Rectal smooth muscle tissue (tissue), 1 donor: Measurements from ENCODE around the gene ROGDI.
A peak's percentile ranks its signal among the peaks of the same experiment; 100 is the strongest.

ENCODE experiments used
- H3K27ac ChIP-seq: one replicate; pipeline ENCODE4 v1.7.0; 2013; ENCODE audit warnings: low read depth, low read length, inconsistent platforms
- H3K27me3 ChIP-seq: one replicate; pipeline ENCODE4 v1.7.0; 2013; ENCODE audit warnings: low read length; ENCODE audit not compliant: control insufficient read depth, insufficient read depth
- H3K36me3 ChIP-seq: one replicate; pipeline ENCODE4 v1.7.0; 2013; ENCODE audit warnings: low read length; ENCODE audit not compliant: control insufficient read depth, insufficient read depth
- H3K4me1 ChIP-seq: one replicate; pipeline ENCODE4 v1.7.0; 2013; ENCODE audit warnings: low read length; ENCODE audit not compliant: control insufficient read depth, insufficient read depth
- H3K4me3 ChIP-seq: one replicate; pipeline ENCODE4 v1.7.0; 2013; ENCODE audit warnings: low read length
- H3K9ac ChIP-seq: one replicate; pipeline ENCODE4 v1.7.0; 2013; ENCODE audit warnings: low read length

The ROGDI gene

GRCh38 chr16:4801962-4802658 is at the start of gene ROGDI:
Gene ROGDI, minus strand, starts transcription at chr16:4802633. Its CDS starts 62 bp downstream, at chr16:4802571.
- Histone ChIP-seq H3K27ac (peak within 1 kb of the TSS; percentile 87), H3K4me3 (peak within 1 kb of the TSS; percentile 74), H3K4me1 (peaks cover 7% of the 10 kb centered on the region), H3K36me3 (no peaks in the 10 kb centered on the region), H3K27me3 (no peaks in the 10 kb centered on the region), H3K9ac (peak within 1 kb of the TSS; percentile 69)

GRCh38 chr16:4850211-4850610 is 47.8 kb upstream of the ROGDI start:
- Histone ChIP-seq H3K36me3 (peaks cover 3% of the 10 kb centered on the region), H3K9ac (no peak overlapping the region), H3K4me3 (no peak overlapping the region), H3K4me1 (peaks cover 13% of the 10 kb centered on the region), H3K27me3 (no peaks in the 10 kb centered on the region), H3K27ac (no peak overlapping the region)

- H3K4me1 ChIP-seq: peaks cover 13% of the 10 kb centered on the region
Measured at GRCh38 chr16:4847774-4848587, 45.5 kb upstream of the ROGDI start.

GRCh38 chr16:4846901-4847773 is 44.7 kb upstream of the ROGDI start, which contains the start of the genes GLYR1 and UBN1:
Gene GLYR1, minus strand, starts transcription at chr16:4847288. Its CDS starts 23 bp downstream, at chr16:4847265.
Gene UBN1, plus strand, starts transcription at chr16:4847481. Its CDS starts 5,437 bp downstream, at chr16:4852918.
- peak within 1 kb of the TSS; percentile 86 for H3K4me3 ChIP-seq
- peak within 1 kb of the TSS; percentile 83 for H3K9ac ChIP-seq
- no peaks in the 10 kb centered on the region for H3K27me3 ChIP-seq
- H3K27ac ChIP-seq: peak within 1 kb of the TSS; percentile 90
- H3K4me1 ChIP-seq: peaks cover 13% of the 10 kb centered on the region
- H3K36me3 ChIP-seq: peaks cover 14% of the 10 kb centered on the region

More at GRCh38 chr16:4847774-4848587, 45.5 kb upstream of the ROGDI start:
- Histone ChIP-seq H3K9ac (peak overlapping the region; percentile 83), H3K27ac (peak overlapping the region; percentile 90), H3K36me3 (peaks cover 13% of the 10 kb centered on the region), H3K27me3 (no peaks in the 10 kb centered on the region), H3K4me3 (peak overlapping the region; percentile 86)

GRCh38 chr16:4846503-4846900 is 44.1 kb upstream of the ROGDI start:
- peak overlapping the region; percentile 86 for H3K4me3 ChIP-seq
- H3K36me3 ChIP-seq: peaks cover 18% of the 10 kb centered on the region
- peak overlapping the region; percentile 90 for H3K27ac ChIP-seq
- peaks cover 13% of the 10 kb centered on the region for H3K4me1 ChIP-seq
- H3K27me3 ChIP-seq: no peaks in the 10 kb centered on the region
- H3K9ac ChIP-seq: peak overlapping the region; percentile 66

GRCh38 chr16:4840984-4841383 is 38.6 kb upstream of the ROGDI start:
- Histone ChIP-seq H3K36me3 (peaks cover 36% of the 10 kb centered on the region), H3K4me1 (peaks cover 6% of the 10 kb centered on the region), H3K27ac (no peak overlapping the region), H3K9ac (no peak overlapping the region), H3K27me3 (no peaks in the 10 kb centered on the region), H3K4me3 (no peak overlapping the region)

GRCh38 chr16:4839942-4840341 is 37.5 kb upstream of the ROGDI start:
- Histone ChIP-seq H3K4me3 (no peak overlapping the region), H3K36me3 (peaks cover 40% of the 10 kb centered on the region), H3K27ac (no peak overlapping the region), H3K4me1 (no peaks in the 10 kb centered on the region), H3K27me3 (no peaks in the 10 kb centered on the region), H3K9ac (no peak overlapping the region)

GRCh38 chr16:4837733-4838501 is 35.5 kb upstream of the ROGDI start:
- Histone ChIP-seq H3K4me3 (no peak overlapping the region), H3K27ac (no peak overlapping the region), H3K4me1 (no peaks in the 10 kb centered on the region), H3K36me3 (peaks cover 32% of the 10 kb centered on the region), H3K27me3 (no peaks in the 10 kb centered on the region), H3K9ac (no peak overlapping the region)

- no peaks in the 10 kb centered on the region for H3K27me3 ChIP-seq
- no peak overlapping the region for H3K9ac ChIP-seq
- H3K27ac ChIP-seq: no peak overlapping the region
- peaks cover 37% of the 10 kb centered on the region for H3K36me3 ChIP-seq
- H3K4me3 ChIP-seq: no peak overlapping the region
- no peaks in the 10 kb centered on the region for H3K4me1 ChIP-seq
Measured at GRCh38 chr16:4836727-4837126, 34.3 kb upstream of the ROGDI start.

- Histone ChIP-seq H3K27ac (no peak overlapping the region), H3K27me3 (no peaks in the 10 kb centered on the region), H3K36me3 (peaks cover 47% of the 10 kb centered on the region), H3K9ac (no peak overlapping the region), H3K4me3 (no peak overlapping the region), H3K4me1 (no peaks in the 10 kb centered on the region)
Measured at GRCh38 chr16:4833584-4833983, 31.2 kb upstream of the ROGDI start.

- Histone ChIP-seq H3K27ac (no peak overlapping the region), H3K36me3 (peaks cover 46% of the 10 kb centered on the region), H3K4me3 (no peak overlapping the region), H3K9ac (no peak overlapping the region), H3K27me3 (no peaks in the 10 kb centered on the region), H3K4me1 (no peaks in the 10 kb centered on the region)
Measured at GRCh38 chr16:4832698-4833343, 30.4 kb upstream of the ROGDI start.
